MM.1S (cell line): ENCODE results near the gene PLEKHH2.

Experiments
- EZH2 ChIP-seq: fragments of 300-600 bp; sonication (generic); optimal IDR thresholded peaks from 2 replicates; pipeline ENCODE3; 2017; ENCODE audit warnings: low read depth, mild to moderate bottlenecking, antibody characterized with exemption, low read length, mixed read lengths
- TF ChIP-seq, protein P1 (sequence below): fragments of 300-600 bp; sonication (generic); IDR thresholded peaks from 2 replicates; pipeline ENCODE4 v1.5.1; 2016; ENCODE audit warnings: antibody characterized with exemption, low read length, mixed read lengths

DNA sequence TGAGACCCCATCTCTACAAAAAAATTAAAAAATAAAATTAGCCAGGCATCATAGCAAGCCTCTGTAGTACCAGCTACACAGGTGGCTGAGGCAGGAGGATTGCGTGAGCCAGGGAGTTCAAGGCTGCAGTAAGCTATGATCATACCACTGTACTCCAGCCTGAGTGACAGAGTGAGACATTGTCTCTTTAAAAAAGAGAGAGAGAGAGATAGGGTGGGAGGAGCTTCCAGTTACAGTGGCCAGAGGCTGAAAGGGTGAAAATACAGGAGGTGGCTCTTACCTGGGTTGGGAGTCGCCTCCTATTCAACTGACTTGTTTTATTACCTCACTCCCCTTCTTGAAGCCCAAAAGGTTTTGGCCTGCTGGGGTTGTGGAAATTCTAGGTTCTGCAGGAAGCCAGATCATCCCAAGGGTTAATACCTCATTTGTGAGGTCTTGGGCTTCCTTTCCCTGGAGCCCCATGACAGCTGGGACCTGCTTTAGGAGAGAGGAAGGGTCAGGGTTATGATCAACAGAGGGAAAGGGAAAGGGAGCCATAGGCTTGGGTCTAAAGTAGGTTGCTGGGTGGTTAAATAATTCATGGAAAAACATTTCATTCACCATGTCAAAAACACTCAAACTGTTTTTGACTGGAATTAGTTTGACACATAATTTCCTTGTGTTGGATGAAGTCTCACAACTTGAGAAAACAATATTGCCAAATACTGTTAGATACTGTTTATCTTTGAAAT is 154.1 kb downstream of the PLEKHH2 start:
- TF ChIP-seq, protein P1, sequence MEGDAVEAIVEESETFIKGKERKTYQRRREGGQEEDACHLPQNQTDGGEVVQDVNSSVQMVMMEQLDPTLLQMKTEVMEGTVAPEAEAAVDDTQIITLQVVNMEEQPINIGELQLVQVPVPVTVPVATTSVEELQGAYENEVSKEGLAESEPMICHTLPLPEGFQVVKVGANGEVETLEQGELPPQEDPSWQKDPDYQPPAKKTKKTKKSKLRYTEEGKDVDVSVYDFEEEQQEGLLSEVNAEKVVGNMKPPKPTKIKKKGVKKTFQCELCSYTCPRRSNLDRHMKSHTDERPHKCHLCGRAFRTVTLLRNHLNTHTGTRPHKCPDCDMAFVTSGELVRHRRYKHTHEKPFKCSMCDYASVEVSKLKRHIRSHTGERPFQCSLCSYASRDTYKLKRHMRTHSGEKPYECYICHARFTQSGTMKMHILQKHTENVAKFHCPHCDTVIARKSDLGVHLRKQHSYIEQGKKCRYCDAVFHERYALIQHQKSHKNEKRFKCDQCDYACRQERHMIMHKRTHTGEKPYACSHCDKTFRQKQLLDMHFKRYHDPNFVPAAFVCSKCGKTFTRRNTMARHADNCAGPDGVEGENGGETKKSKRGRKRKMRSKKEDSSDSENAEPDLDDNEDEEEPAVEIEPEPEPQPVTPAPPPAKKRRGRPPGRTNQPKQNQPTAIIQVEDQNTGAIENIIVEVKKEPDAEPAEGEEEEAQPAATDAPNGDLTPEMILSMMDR, result no peak
- no peak for TF ChIP-seq EZH2
